A673 (cell line): ENCODE data around the gene KLRC4. TPM values are rescaled to one million over a fixed set of nuclear protein-coding genes. Genes with fewer than 3 reads are reported as not detected.

ENCODE experiments used
- BruUV-seq: library from RNA; stranded (reverse); fragments of 400-500 nt; replicated peaks from 2 replicates; lab custom pipeline; 2021; lab: Mats Ljungman, UMichigan
- CTCF ChIA-PET: fragments of 300-600 bp; sonication (Branson Sonifier 250); formaldehyde crosslinking; loops from one replicate; lab custom pipeline; 2022; ENCODE audit warnings: antibody characterized with exemption; lab: Charles Lee
- POLR2A ChIA-PET: fragments of 300-600 bp; sonication (Branson Sonifier 250); formaldehyde crosslinking; loops from one replicate; lab custom pipeline; 2022; ENCODE audit warnings: antibody characterized with exemption; ENCODE audit not compliant: low non-redundant PET; lab: Charles Lee
- DNase-seq: peaks from one replicate; pipeline ENCODE4 v3.0.0-alpha.2; 2015; ENCODE audit warnings: low spot score
- H3K27ac ChIP-seq: fragments of 200-600 bp; sonication (generic); 2 replicates; pipeline ENCODE4 v1.5.1; 2016; ENCODE audit warnings: mixed run types, low read depth, mild to moderate bottlenecking, mixed read lengths, antibody characterized with exemption, low read length; ENCODE audit not compliant: poor library complexity, severe bottlenecking
- H3K27me3 ChIP-seq: fragments of 200-600 bp; sonication (generic); replicated peaks from 2 replicates; pipeline ENCODE4 v1.6.1; 2017; ENCODE audit warnings: mixed run types, low read depth, mild to moderate bottlenecking, mixed read lengths, antibody characterized with exemption, low read length; ENCODE audit not compliant: insufficient read depth, poor library complexity
- H3K36me3 ChIP-seq: fragments of 200-600 bp; sonication (generic); 2 replicates; pipeline ENCODE4 v1.6.1; 2016; ENCODE audit warnings: mixed run types, mild to moderate bottlenecking, mixed read lengths, antibody characterized with exemption, low read length; ENCODE audit not compliant: insufficient read depth, poor library complexity, severe bottlenecking
- H3K4me1 ChIP-seq: fragments of 200-600 bp; sonication (generic); 2 replicates; pipeline ENCODE4 v1.6.1; 2017; ENCODE audit warnings: mixed run types, mild to moderate bottlenecking, mixed read lengths, antibody characterized with exemption, low read length; ENCODE audit not compliant: insufficient read depth, poor library complexity, severe bottlenecking
- H3K4me3 ChIP-seq: fragments of 200-600 bp; sonication (generic); 2 replicates; pipeline ENCODE4 v1.5.1; 2016; ENCODE audit warnings: low read depth, mixed run types, mild to moderate bottlenecking, mixed read lengths, low read length; ENCODE audit not compliant: poor library complexity, severe bottlenecking
- H3K9me3 ChIP-seq: fragments of 200-600 bp; sonication (generic); 2 replicates; pipeline ENCODE4 v1.6.1; 2016; ENCODE audit warnings: mixed run types, low read depth, mild to moderate bottlenecking, mixed read lengths, antibody characterized with exemption, low read length; ENCODE audit not compliant: poor library complexity, severe bottlenecking
- CTCF ChIP-seq: fragments of 300-800, 200-600 bp; sonication (generic); conservative IDR thresholded peaks from 2 replicates; pipeline ENCODE4 v1.5.1; 2017; ENCODE audit warnings: low read depth, mild to moderate bottlenecking, antibody characterized with exemption, low read length, moderate library complexity, mixed read lengths
- EZH2 ChIP-seq: fragments of 200-600 bp; sonication (generic); IDR thresholded peaks from 2 replicates; pipeline ENCODE4 v1.6.1; 2017; ENCODE audit warnings: borderline replicate concordance, low read depth, mild to moderate bottlenecking, mixed read lengths, antibody characterized with exemption, low read length; ENCODE audit not compliant: poor library complexity, severe bottlenecking
- intact Hi-C: fragments of 100-400 bp; cut with micrococcal nuclease; formaldehyde crosslinking; loops from one replicate; pipeline ENCODE4 v1.10.0; 2022; ENCODE audit not compliant: unreplicated experiment
- total RNA-seq: library from RNA; stranded (reverse); gene quantifications from 2 replicates; pipeline ENCODE4 v1.2.3, GENCODE V29; 2021

KLRC4 gene
- total RNA-seq, 1 experiment from 2014 or later, result not detected

DNA sequence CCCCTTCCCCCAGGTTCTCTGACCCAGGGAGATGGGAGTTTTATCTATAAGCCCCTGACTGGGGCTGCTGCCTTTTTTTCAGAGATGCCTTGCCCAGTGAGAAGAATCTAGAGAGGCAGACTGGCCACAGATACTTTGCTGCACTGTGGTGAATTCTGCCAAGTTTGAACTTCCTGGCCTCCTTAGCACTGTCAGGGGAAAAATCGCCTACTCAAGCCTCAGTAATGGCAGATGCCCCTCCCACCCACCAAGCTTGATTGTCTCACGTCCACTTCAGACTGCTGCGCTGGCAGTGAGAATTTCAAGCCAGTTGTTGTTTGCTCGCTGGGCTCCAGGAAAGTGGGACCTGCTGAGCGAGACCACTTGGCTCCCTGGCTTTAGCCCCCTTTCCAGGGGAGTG lies 51.4 kb downstream of the KLRC4 start:
- Histone ChIP-seq H3K4me3 (no peak overlapping the region), H3K9me3 (no peaks in the 10 kb centered on the region), H3K4me1 (peaks cover 11% of the 10 kb centered on the region), H3K27ac (no peak overlapping the region), H3K27me3 (no peaks in the 10 kb centered on the region), H3K36me3 (no peaks in the 10 kb centered on the region)
- POLR2A ChIA-PET, result no interaction called here
- CTCF ChIA-PET, result no interaction called here
- TF ChIP-seq EZH2 (no peak), CTCF (no peak)
- no TSS peak for BruUV-seq
- DNase-seq, result no peak
- intact Hi-C loops, result no loop called here

Other genes starting within 250 kb of the KLRC4 start
- gene OLR1, start 237.6 kb downstream of the KLRC4 start, total RNA-seq, result not detected in 2 replicates
- 0.24 TPM in 1 of 2 replicates, not detected in the other for gene TMEM52B, start 230.7 kb downstream of the KLRC4 start, total RNA-seq
- 63.3 and 70.6 TPM in 2 replicates for gene GABARAPL1, start 196.9 kb downstream of the KLRC4 start, total RNA-seq
- 0.02 and 0.31 TPM in 2 replicates for gene KLRD1, start 101.9 kb downstream of the KLRC4 start, total RNA-seq
- 0.17 TPM in 1 of 2 replicates, not detected in the other for gene KLRK1, start 19.7 kb downstream of the KLRC4 start, total RNA-seq
- gene KLRC3, start 10.8 kb upstream of the KLRC4 start, total RNA-seq, result not detected in 2 replicates
- not detected in 2 replicates for gene KLRC2, start 26.3 kb upstream of the KLRC4 start, total RNA-seq
- not detected in 2 replicates for gene KLRC1, start 43.6 kb upstream of the KLRC4 start, total RNA-seq
- gene EIF2S3B, start 96.1 kb upstream of the KLRC4 start, total RNA-seq, result 3.8 and 5.1 TPM in 2 replicates
- gene MAGOHB, start 203.9 kb upstream of the KLRC4 start, total RNA-seq, result 68.6 and 72.0 TPM in 2 replicates